SHP77 (cell line): ENCODE data around the gene MACROH2A1.

Source experiments
- DNase-seq, 2 experiments: peaks; one replicate each; lab custom pipeline; 2025; lab: John Stamatoyannopoulos, UW

The MACROH2A1 gene

GRCh38 chr5:135435467-135436330 is 36.7 kb upstream of the MACROH2A1 start:
- DNase-seq, result no peak

DNA sequence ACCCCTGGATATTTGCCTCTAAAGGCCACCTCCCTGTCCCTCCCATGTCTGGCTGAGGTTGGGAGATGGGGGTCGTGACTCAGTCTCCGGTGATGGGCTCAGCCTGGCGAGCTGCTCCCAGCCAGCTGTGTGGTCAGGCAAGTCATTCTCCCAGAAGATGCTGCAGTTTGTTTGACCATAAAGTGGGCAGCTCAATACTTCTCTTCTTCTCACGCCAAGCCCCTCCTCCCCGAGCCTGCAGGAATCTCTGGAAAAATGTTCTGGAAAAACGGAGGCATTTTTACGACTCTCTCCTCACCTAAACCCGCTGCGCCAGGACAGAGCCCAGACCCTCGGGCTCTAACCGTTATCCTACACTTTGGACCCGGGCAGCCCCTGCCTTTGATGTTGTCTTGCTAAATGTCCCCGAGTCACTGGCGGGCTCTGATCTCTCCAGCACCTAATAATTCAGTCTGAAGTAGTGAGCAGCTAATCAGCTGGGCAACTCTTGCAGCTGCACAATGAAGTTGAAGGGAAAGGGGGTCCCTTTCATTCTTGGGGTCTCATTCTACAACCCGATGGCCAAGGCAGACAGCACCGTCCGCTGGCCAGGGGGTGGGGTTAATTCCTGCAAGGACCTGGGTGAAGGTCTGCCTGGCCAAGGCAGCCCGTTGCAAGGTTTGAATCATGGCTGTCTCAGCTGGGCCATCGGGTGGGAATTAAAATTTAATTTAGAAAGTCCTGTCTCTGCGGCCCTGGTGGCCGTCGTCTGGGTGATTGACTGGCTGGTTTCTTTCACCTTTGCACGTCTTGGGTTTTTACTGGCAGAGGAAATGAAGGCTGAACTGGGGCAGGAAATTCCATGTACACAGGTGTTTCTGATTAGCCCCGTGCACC is 35.8 kb upstream of the MACROH2A1 start:
- no peak for DNase-seq

DNA sequence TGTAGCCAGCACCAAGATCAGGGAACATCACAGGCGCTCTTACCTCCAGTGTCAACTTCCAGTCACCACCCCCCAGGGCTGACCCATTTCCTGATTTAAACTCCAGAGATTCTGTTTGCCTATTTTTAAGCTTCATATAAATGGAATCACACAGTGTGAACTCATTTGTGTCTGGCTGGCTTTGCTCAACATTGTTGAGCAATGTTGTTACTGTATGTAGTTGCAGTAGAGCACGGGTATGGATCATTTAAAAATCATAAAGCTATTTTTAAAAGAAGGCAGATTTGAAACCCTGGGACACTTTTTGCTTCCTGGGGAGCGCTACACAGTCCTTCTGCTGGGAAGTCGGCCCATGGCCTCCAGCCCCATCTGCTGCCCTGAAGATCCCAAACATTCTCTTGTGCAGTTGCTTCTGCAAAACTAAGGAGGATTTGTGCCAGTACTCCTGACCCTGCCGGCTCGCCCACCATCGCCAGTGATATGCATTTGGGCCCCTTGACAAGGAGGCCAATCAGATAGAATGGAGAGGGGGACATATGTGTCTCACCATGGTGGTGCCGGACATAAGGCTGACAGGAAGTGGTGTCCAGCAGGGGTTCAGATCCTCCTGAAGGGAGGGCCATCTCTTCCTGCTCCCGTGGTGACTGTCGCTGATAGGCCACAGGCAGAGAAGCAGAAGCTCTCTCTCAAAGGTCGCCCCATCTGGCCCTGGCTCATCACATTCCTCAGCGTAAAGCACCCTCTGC is 34.8 kb upstream of the MACROH2A1 start:
- no peak for DNase-seq

- no peak for DNase-seq
Measured at GRCh38 chr5:135432113-135432512, 33.1 kb upstream of the MACROH2A1 start.

- no peak for DNase-seq
Measured at GRCh38 chr5:135430135-135430437, 31.1 kb upstream of the MACROH2A1 start.

DNA sequence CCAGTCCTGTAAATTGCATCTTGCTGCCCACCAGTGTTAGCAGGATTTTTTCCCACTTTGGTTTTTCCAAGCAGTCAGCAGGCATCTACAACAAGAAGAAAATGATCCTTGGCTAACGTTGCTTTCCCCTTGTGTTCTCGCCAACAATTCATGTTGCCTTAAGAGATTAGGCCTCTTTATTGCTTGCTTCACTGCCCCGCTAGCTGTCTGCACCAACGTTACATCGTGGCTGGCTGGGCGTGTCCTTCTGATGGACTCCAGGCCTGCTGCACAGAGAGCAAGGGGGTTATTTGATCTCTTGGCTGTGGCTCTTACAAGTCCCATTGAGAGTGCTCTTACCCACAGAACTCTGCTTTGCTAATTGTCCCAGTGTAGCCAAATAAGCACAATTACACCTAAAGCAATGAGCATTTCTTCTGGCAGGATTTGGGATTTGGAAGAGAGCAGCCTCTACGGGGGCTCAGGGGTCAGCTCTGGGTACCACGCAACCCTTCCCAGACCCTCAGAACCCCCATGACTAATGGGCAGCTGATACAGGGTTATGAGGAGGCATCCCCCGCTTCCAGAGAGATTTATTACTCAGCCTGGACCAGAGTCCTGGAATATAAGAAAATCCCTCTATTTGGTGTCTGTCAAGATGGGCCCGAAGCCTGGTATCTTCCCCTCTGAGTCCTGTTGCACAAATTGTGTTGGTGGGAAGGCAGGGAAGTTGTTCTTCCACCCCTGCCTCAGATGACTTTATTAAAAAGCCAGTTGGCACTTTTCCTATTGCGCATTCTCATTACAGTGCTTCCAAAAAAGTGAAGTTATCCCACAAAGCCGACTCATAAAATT is 30.5 kb upstream of the MACROH2A1 start:
- no peak for DNase-seq

- DNase-seq, result no peak
Measured at GRCh38 chr5:135428586-135428985, 29.6 kb upstream of the MACROH2A1 start.

DNA sequence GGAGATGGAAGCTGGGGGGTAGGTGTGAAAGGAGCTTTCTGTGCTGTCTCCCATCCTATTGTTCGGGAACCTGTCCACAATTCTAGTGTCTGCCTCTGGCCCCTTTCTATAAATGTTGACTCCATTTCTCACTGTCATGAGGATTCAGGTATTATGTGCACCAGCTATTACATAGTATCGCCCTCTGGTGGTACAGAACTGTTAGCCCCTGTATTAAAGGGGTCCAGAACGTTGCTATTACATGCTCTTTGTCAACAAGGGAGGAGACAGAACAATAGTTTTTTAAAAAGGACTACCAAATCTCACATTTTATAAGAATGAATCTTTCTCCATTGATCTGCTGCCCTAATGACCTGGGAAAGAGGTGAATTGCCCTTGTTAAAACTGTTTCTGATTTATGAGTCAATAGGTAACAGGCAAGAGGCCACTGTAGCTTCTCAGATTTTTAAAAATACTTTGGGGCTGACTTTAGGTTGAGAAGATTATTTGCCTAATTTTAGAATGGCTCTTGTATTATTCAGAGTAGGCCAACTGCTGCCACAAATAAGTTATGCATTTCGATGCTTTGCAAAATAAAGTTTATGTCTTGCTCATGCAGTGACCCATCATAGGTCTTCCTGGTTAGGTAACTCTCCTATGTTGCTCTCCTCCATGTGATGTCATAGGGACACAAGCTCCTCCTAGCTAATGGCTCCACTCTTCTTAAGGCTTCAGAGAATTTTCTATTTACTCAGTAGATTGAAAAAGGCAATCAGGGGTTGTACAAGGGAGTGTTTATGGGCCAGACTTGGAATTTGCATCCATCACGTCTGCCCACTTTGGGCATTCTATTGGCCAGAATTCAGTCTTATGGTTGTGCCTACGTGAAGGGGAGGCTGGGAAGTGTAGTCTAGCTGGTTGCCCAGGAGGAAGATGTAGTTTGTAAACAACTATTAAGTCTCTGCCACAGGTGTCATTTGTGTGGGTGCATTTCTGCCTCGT is 27.4 kb upstream of the MACROH2A1 start:
- DNase-seq, result peak; percentile 21 to 45

- DNase-seq, result no peak
Measured at GRCh38 chr5:135425641-135426040, 26.6 kb upstream of the MACROH2A1 start.

DNA sequence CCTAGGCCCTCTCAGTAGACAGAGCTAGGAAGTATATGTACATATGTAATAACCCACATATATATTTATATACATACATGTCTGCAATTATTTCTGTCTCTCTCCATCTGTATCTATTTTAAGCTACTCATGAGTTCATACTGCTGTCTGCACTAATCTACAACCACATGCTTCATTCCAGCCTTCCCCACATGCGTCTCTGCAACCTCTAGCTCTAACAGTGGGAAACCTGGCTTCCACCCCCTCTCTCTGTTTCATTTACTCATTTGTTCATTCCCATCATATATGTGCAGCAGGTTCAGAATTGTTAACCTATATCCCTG is 24.8 kb upstream of the MACROH2A1 start:
- no peak for DNase-seq

DNA sequence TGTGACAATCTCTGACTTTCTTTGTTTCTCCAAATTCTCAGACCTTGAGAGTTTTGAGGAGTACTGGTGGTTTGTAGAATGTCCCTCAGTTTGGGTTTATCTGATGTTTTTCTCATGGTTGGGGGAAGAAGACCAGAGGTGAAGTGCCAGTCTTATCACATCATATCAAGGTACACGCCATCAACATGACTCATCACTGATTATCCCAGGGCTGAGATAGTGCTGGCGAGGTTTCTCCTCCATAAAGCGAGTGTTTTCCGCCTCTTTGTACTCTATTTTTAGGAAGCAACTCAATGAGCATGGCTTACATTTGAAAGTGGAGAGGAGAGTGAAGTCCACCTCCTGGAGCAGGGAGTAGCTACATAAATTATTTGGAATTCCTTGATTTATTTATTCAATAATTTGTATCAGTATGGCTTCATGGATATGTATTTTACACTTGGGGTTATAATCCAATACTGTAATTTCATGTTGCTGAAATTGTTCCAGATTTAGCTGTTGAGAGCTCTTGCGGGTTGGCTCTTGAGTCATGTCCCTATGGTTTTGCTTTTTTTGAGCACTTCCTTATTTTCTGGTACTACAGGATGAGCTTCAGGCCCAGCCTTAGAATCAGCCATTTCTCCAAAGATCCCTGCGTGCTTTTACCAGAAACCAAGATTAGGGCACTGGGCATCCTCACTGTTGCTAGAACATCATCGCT is 24.3 kb upstream of the MACROH2A1 start:
- no peak for DNase-seq

DNA sequence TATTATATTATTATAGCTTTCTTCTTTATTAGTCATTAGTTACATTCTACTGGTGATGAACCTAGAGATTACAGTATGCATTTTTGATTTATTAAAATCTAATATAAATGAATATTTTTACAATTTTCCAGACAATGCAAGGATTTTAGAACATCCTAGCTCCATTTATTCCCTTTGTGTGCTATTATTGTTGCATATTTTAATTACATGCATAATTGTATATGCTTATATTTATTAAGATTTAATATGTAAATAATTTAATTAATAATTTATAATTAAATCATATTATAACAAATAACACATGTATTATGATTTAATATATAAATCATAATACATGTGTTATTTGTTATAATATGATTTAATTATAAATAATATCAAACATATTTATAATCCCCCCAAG is 23.4 kb upstream of the MACROH2A1 start:
- DNase-seq, result no peak

- no peak for DNase-seq
Measured at GRCh38 chr5:135417083-135417482, 18.1 kb upstream of the MACROH2A1 start.

- no peak for DNase-seq
Measured at GRCh38 chr5:135405082-135405481, 6.1 kb upstream of the MACROH2A1 start.

DNA sequence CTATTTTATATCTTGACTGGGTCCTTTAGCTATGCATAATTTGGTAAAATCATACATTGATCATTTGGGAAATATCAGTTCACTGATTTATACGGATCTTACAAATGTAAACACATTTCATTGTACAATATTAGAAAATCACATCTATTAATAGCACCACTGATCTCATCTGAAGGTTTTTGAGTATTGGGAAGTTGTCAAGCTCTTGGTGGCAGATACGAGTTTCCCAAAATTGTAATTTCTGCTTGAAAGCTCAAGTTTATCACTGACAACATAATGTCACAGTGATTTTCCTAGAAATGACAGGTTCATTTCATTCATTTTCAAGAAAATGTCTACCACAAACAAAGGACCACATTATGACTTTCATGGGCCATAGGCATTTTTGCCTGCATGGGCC is 3.0 kb upstream of the MACROH2A1 start:
- no peak for DNase-seq

GRCh38 chr5:135400866-135401265 is 1.8 kb upstream of the MACROH2A1 start:
- no peak for DNase-seq

DNA sequence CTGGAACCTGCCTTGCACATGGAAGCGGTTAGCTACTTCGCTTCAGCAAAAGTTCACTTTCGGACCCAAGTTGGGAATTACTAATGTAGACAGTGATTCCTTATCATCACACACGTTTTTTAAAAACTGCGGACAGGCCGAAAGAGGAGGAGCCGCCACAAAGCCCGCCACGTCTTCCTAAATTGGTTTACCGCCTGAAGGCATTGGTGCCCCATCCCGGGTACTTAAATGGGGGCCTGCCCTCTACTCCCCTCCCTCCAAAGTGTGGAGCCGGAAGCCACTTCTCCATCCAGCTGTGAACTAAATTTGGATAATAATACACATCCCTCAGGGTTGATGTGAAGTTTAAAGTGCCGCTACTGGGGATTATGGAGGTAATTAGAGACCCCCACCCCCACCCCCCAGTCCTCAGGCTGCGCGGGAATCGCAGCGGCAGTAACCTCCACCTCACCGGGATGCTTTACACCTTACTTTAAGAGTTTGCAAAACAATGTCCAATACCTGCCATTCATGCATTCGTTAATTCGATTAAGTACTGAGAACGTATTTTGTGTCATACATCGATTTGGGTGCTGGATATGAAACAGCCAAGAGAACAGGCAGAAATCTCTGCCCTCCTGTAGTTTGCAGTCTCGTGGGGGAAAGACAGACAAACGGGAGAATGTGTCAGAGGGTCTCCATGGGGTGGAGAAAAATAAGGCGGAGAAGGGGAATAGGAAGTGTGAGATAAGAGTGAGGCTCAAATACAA is 937 bp upstream of the MACROH2A1 start:
- DNase-seq, result no peak

DNA sequence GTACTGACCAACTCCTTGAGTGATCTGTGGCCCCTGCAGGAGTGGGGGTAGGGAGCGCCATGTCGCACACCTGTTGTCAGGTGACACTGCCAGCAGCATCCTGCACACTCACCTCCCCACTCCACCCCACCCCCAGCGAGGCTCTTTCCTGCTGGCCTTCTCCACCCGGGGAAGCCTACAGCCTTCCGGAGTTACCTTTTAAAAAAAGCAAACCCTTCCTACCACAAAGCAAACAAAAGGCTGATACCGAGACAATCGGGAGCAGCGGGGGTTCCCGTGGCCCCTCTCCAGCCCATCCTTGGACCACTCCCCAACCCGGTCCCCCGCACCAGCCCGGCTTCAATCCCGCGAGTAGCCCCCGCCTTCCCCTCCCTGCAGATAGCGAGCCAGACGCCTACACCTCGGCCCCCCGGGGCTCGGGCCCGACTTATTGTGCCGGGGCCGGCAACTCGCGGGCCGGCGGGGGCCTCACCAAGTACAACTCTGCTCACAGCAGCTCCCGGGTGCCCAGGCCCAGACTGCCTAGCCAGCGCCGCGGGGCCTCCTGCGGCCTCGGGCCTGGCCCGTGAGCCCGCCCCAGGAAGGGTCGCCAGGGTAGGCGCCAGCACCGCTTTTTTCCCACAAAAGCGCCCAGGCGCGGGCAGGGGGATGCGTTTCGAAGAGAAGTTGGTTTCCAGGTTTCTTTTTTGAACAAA is 724 bp downstream of the MACROH2A1 start:
- peak; percentile 0 to 16 for DNase-seq

DNA sequence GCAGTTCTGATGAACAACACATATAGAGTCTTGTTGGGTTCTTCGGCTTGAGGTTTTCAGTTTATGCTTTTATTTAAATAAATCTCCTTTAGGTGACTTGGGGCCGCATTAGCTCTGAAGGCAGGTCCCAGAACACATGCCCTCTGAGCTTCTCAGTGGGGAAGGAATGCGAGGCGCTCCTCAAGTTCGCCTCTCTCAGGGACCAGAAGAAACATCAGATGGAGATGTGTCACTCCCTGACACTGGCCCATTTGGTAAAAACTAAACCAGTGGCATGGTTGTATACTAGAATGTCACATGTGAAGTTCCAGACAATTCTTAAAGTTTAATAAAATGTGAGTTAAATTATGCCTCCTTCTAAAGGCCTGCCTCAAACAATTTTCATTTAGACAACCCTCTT is 1.9 kb downstream of the MACROH2A1 start:
- no peak for DNase-seq
